Caco-2 (cell line): ENCODE results near the gene PDZD7. TPM values are rescaled to one million over a fixed set of nuclear protein-coding genes. Genes with fewer than 3 reads are reported as not detected.

Experiments
- BruUV-seq: library from RNA; stranded (reverse); fragments of 400-500 nt; replicated peaks from 2 replicates; lab custom pipeline; 2021; lab: Mats Ljungman, UMichigan
- CTCF ChIA-PET: fragments of 300-600 bp; sonication (Branson Sonifier 250); formaldehyde crosslinking; loops from one replicate; lab custom pipeline; 2022; ENCODE audit warnings: antibody characterized with exemption; lab: Charles Lee
- POLR2A ChIA-PET: fragments of 300-600 bp; sonication (Branson Sonifier 250); formaldehyde crosslinking; loops from one replicate; lab custom pipeline; 2022; ENCODE audit warnings: antibody characterized with exemption; lab: Charles Lee
- DNase-seq, 2 experiments: peaks; one replicate each; pipeline versions ENCODE4 v3.0.0 to v3.0.0-alpha.2; 2020 to 2022
- H3K27me3 ChIP-seq: replicated peaks from 2 replicates; pipeline ENCODE4 v1.6.0; 2011; ENCODE audit warnings: low read length; ENCODE audit not compliant: control insufficient read depth, insufficient read depth
- H3K36me3 ChIP-seq: 2 replicates; pipeline ENCODE4 v1.5.1; 2011; ENCODE audit warnings: low read length; ENCODE audit not compliant: control insufficient read depth, insufficient read depth
- H3K4me1 ChIP-seq: fragments of 250-450 bp; sonication (Bioruptor Pico); 2 replicates; pipeline ENCODE4 v1.5.1; 2020; ENCODE audit warnings: mild to moderate bottlenecking
- H3K4me3 ChIP-seq: 2 replicates; pipeline ENCODE4 v1.5.1; 2011; ENCODE audit warnings: low read depth, mild to moderate bottlenecking, control low read depth, low read length
- H3K9me3 ChIP-seq: fragments of 250-450 bp; sonication (Bioruptor Pico); 2 replicates; pipeline ENCODE4 v1.5.1; 2020; ENCODE audit warnings: mild to moderate bottlenecking, moderate library complexity
- H3K27ac Mint-ChIP-seq: one replicate; pipeline ENCODE4 v1.8.0; 2022; ENCODE audit warnings: mixed read lengths; ENCODE audit not compliant: unreplicated experiment
- H3K27me3 Mint-ChIP-seq: one replicate; pipeline ENCODE4 v1.8.0; 2022; ENCODE audit warnings: mixed read lengths; ENCODE audit not compliant: insufficient read depth, unreplicated experiment
- H3K36me3 Mint-ChIP-seq: one replicate; pipeline ENCODE4 v1.8.0; 2022; ENCODE audit warnings: mild to moderate bottlenecking, mixed read lengths; ENCODE audit not compliant: insufficient read depth, unreplicated experiment
- H3K4me1 Mint-ChIP-seq: one replicate; pipeline ENCODE4 v1.8.0; 2022; ENCODE audit warnings: low read depth, mixed read lengths; ENCODE audit not compliant: unreplicated experiment
- H3K4me3 Mint-ChIP-seq: one replicate; pipeline ENCODE4 v1.8.0; 2022; ENCODE audit warnings: mild to moderate bottlenecking, moderate library complexity, mixed read lengths; ENCODE audit not compliant: unreplicated experiment
- H3K9me3 Mint-ChIP-seq: one replicate; pipeline ENCODE4 v1.8.0; 2022; ENCODE audit warnings: mixed read lengths; ENCODE audit not compliant: unreplicated experiment
- CTCF ChIP-seq, 2 experiments: fragments of 200-600 bp in 1 of 2; IDR thresholded peaks; 1 replicate in 1 of 2; 2 replicates in 1 of 2; pipeline versions ENCODE4 v1.5.1 to v1.8.0; 2011 to 2022; ENCODE audit warnings: antibody characterized with exemption in 1 of 2, control low read depth in 1 of 2, inconsistent platforms in 1 of 2, low read depth in 1 of 2, low read length in 1 of 2, mild to moderate bottlenecking in 1 of 2, moderate library complexity in 1 of 2; ENCODE audit not compliant: insufficient read depth in 1 of 2, severe bottlenecking in 1 of 2, unreplicated experiment in 1 of 2
- intact Hi-C: fragments of 100-400 bp; cut with micrococcal nuclease; formaldehyde crosslinking; loops from one replicate; pipeline ENCODE4 v1.10.0; 2022; ENCODE audit not compliant: unreplicated experiment
- total RNA-seq: library from RNA; stranded (reverse); gene quantifications from 2 replicates; pipeline ENCODE4 v1.2.3, GENCODE V29; 2022

PDZD7 gene
- total RNA-seq, 1 experiment from 2014 or later: 1.5 TPM

DNA sequence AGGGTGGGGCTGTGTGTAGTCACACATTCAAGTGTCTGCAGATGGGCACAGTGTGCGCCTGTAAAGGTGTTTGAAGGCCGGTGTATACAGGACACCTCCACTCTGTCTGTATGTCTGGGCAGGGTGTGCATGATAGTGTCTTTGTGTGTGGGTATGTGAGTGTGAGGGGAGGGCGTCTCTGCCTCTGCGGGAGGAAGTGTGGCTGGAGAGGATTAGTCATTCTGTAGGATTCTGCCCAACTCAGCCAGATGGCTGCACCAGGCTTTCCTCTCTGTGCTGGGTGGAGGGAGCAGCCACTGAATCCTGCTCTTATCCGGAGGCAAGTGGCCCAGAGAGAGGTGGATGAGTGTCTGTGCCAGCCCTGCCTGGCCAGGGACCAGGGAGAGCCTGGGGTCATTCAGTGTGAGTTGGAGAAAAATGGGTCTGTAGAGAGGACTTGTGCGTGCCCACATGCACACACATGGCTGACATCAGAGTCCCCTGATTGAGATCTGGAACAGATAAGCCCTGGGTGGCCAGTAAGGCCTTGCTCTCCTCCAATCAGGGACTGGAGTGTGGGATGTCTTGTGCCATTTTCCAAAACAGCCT, 1.8 kb upstream of the PDZD7 start:
- ChIA-PET CTCF (interaction anchor here (0.6 to 2.8 kb wide), 8 partner anchors 14 to 160 kb away, joined by 3 to 23 read pairs (median 8); partner anchors contain the start of gene KAZALD1), POLR2A (interaction anchor here (0.7 to 2.2 kb wide), 2 partner anchors 10 to 27 kb away, joined by 7 to 15 read pairs; no protein-coding TSS in a partner anchor)
- no peaks in the 10 kb centered on the region for H3K36me3 ChIP-seq
- Mint-ChIP-seq H3K4me3 (peak overlapping the region; percentile 80), H3K9me3 (no peaks in the 10 kb centered on the region), H3K36me3 (peaks cover 16% of the 10 kb centered on the region), H3K4me1 (peaks cover 17% of the 10 kb centered on the region), H3K27me3 (no peaks in the 10 kb centered on the region), H3K27ac (peak overlapping the region; percentile 93)
- H3K4me3 ChIP-seq: peak overlapping the region; percentile 76
- no peaks in the 10 kb centered on the region for H3K27me3 ChIP-seq
- H3K9me3 ChIP-seq: no peaks in the 10 kb centered on the region
- no peak for TF ChIP-seq CTCF (IDR thresholded peaks at IDR 0.05; ENCODE audit: insufficient read depth in 1 of 2, low read depth in 1 of 2, low read length in 1 of 2, severe bottlenecking in 1 of 2, unreplicated experiment in 1 of 2)
- no TSS peak for BruUV-seq
- intact Hi-C loops: loop anchor here (1.0 to 5.0 kb wide), 2 partner anchors 9 to 35 kb away; no protein-coding TSS in a partner anchor
- H3K4me1 ChIP-seq: peaks cover 30% of the 10 kb centered on the region
- DNase-seq: no peak

- Mint-ChIP-seq H3K36me3 (peaks cover 16% of the 10 kb centered on the region), H3K4me3 (peak overlapping the region; percentile 80), H3K27ac (peak overlapping the region; percentile 93), H3K27me3 (no peaks in the 10 kb centered on the region), H3K4me1 (peaks cover 17% of the 10 kb centered on the region), H3K9me3 (no peaks in the 10 kb centered on the region)
- DNase-seq: peak; percentile 64 to 69
- Histone ChIP-seq H3K9me3 (no peaks in the 10 kb centered on the region), H3K36me3 (no peaks in the 10 kb centered on the region), H3K4me1 (peaks cover 30% of the 10 kb centered on the region), H3K27me3 (no peaks in the 10 kb centered on the region), H3K4me3 (peak overlapping the region; percentile 76)
- BruUV-seq: no TSS peak
- ChIA-PET CTCF (interaction anchor here (0.6 to 2.8 kb wide), 13 partner anchors 10 to 159 kb away, joined by 3 to 43 read pairs (median 9); partner anchors contain the start of gene KAZALD1), POLR2A (interaction anchor here (0.6 to 2.2 kb wide), 5 partner anchors 9 to 61 kb away, joined by 5 to 15 read pairs (median 7); no protein-coding TSS in a partner anchor)
- TF ChIP-seq CTCF (IDR thresholded peaks at IDR 0.05; ENCODE audit: insufficient read depth in 1 of 2, low read depth in 1 of 2, low read length in 1 of 2, severe bottlenecking in 1 of 2, unreplicated experiment in 1 of 2): no peak
- intact Hi-C loops: loop anchor here (1.0 to 5.0 kb wide), 2 partner anchors 9 to 35 kb away; no protein-coding TSS in a partner anchor
Observed at GRCh38 chr10:101031796-101032636, 1.1 kb upstream of the PDZD7 start.
